H1 (cell line): Measurements from ENCODE around the gene TMEM115. TPM values are rescaled to one million over a fixed set of nuclear protein-coding genes. Genes with fewer than 3 reads are reported as not detected.

ENCODE experiments used
- CTCF ChIA-PET: fragments of 300-600 bp; sonication (Branson Sonifier 250); formaldehyde crosslinking; loops from one replicate; lab custom pipeline; 2021; ENCODE audit not compliant: partially characterized antibody; lab: Charles Lee
- POLR2A ChIA-PET: fragments of 300-600 bp; sonication (Branson Sonifier 250); formaldehyde crosslinking; loops from one replicate; lab custom pipeline; 2021; ENCODE audit warnings: inconsistent platforms; ENCODE audit not compliant: partially characterized antibody; lab: Charles Lee
- DNase-seq, 2 experiments: peaks; one replicate each; pipeline versions ENCODE4 v3.0.0 to v3.0.0-alpha.2; 2010 to 2022; ENCODE audit warnings: low spot score in 2 of 2, low read depth in 1 of 2, mixed read lengths in 1 of 2
- FAIRE-seq: peaks from 2 replicates; lab custom pipeline; 2011; peaks lifted over from hg19 to GRCh38; lab: Jason Lieb, UNC
- H2AFZ ChIP-seq: 2 replicates; pipeline ENCODE4 v1.8.1; 2012; ENCODE audit warnings: low read length, inconsistent platforms
- H2AK5ac ChIP-seq: 2 replicates; pipeline ENCODE4 v1.6.1; 2013; ENCODE audit warnings: low read depth, low read length
- H2BK120ac ChIP-seq: replicated peaks from 2 replicates; pipeline ENCODE3; 2013; ENCODE audit warnings: low read depth, low read length, inconsistent platforms
- H2BK12ac ChIP-seq: 2 replicates; pipeline ENCODE4 v1.6.1; 2013; ENCODE audit warnings: low read depth, low read length
- H2BK15ac ChIP-seq: 2 replicates; pipeline ENCODE4 v1.6.1; 2013; ENCODE audit warnings: low read length
- H2BK20ac ChIP-seq: 2 replicates; pipeline ENCODE4 v1.6.1; 2013; ENCODE audit warnings: low read length
- H2BK5ac ChIP-seq: 2 replicates; pipeline ENCODE4 v1.6.1; 2013; ENCODE audit warnings: low read depth, low read length
- H3K14ac ChIP-seq: 2 replicates; pipeline ENCODE4 v1.6.1; 2013; ENCODE audit warnings: inconsistent platforms; ENCODE audit not compliant: insufficient read length
- H3K18ac ChIP-seq: 2 replicates; pipeline ENCODE4 v1.6.1; 2013; ENCODE audit warnings: low read length; ENCODE audit errors: extremely low read depth
- H3K23ac ChIP-seq: 2 replicates; pipeline ENCODE4 v1.6.1; 2013; ENCODE audit warnings: inconsistent platforms; ENCODE audit not compliant: insufficient read length
- H3K23me2 ChIP-seq: 2 replicates; pipeline ENCODE4 v1.6.1; 2013; ENCODE audit warnings: low read depth, low read length
- H3K27ac ChIP-seq: 2 replicates; pipeline ENCODE4 v1.6.1; 2011; ENCODE audit warnings: low read depth, low read length, inconsistent platforms
- H3K27me3 ChIP-seq, 4 experiments: replicated peaks in 1 of 4; 1 replicate in 1 of 4; 2 replicates in 3 of 4; pipeline versions ENCODE4 v1.6.1 to v1.8.1; 2011 to 2013; ENCODE audit warnings: low read length in 3 of 4, mild to moderate bottlenecking in 3 of 4, inconsistent platforms in 2 of 4, mixed read lengths in 2 of 4, moderate library complexity in 1 of 4; ENCODE audit not compliant: control insufficient read depth in 3 of 4, insufficient read depth in 3 of 4; ENCODE audit errors: extremely low read depth in 1 of 4
- H3K36me3 ChIP-seq, 4 experiments: 2 replicates each; pipeline versions ENCODE4 v1.6.1 to v1.8.1; 2011 to 2013; ENCODE audit warnings: mild to moderate bottlenecking in 4 of 4, low read length in 3 of 4, moderate library complexity in 2 of 4, control low read depth in 1 of 4, inconsistent platforms in 1 of 4; ENCODE audit not compliant: insufficient read depth in 4 of 4, control insufficient read depth in 2 of 4
- H3K4ac ChIP-seq: replicated peaks from 2 replicates; pipeline ENCODE3; 2013; ENCODE audit warnings: low read length, low read depth, mixed read lengths, inconsistent platforms; ENCODE audit not compliant: insufficient read length
- H3K4me1 ChIP-seq, 4 experiments: replicated peaks in 1 of 4; 1 replicate in 1 of 4; 2 replicates in 3 of 4; pipeline versions ENCODE4 v1.6.1 to v1.8.1; 2011 to 2013; ENCODE audit warnings: low read length in 3 of 4, inconsistent platforms in 2 of 4, mixed read lengths in 1 of 4; ENCODE audit not compliant: insufficient read depth in 4 of 4, control insufficient read depth in 3 of 4
- H3K4me2 ChIP-seq, 2 experiments: 2 replicates each; pipeline versions ENCODE4 v1.6.1 to v1.8.1; 2011 to 2013; ENCODE audit warnings: low read depth in 2 of 2, low read length in 2 of 2, control low read depth in 1 of 2, inconsistent platforms in 1 of 2, mild to moderate bottlenecking in 1 of 2; ENCODE audit not compliant: insufficient read depth in 1 of 2
- H3K4me3 ChIP-seq, 4 experiments: fragments of 200-600, 300-600 bp in 1 of 4; sonication (generic), shearing (Covaris generic), sonication (Bioruptor Twin) in 1 of 4; 2 replicates each; pipeline versions ENCODE4 v1.5.1 to v1.8.1; 2011 to 2016; ENCODE audit warnings: low read length in 4 of 4, low read depth in 3 of 4, control low read depth in 2 of 4, inconsistent platforms in 2 of 4, mild to moderate bottlenecking in 2 of 4, mixed read lengths in 1 of 4, moderate library complexity in 1 of 4; ENCODE audit not compliant: insufficient read depth in 2 of 4; ENCODE audit errors: extremely low read depth in 1 of 4
- H3K56ac ChIP-seq: replicated peaks from 2 replicates; pipeline ENCODE3; 2013; ENCODE audit warnings: low read depth, mild to moderate bottlenecking, mixed read lengths, low read length, inconsistent platforms; ENCODE audit not compliant: insufficient read length
- H3K79me1 ChIP-seq: 2 replicates; pipeline ENCODE4 v1.6.1; 2013; ENCODE audit warnings: low read depth, low read length, control low read depth
- H3K79me2 ChIP-seq, 2 experiments: 2 replicates each; pipeline versions ENCODE4 v1.6.1 to v1.8.1; 2012 to 2013; ENCODE audit warnings: low read length in 2 of 2, mild to moderate bottlenecking in 2 of 2, inconsistent platforms in 1 of 2; ENCODE audit not compliant: insufficient read depth in 2 of 2, control insufficient read depth in 1 of 2
- H3K9ac ChIP-seq, 4 experiments: replicated peaks in 1 of 4; 1 replicate in 1 of 4; 2 replicates in 3 of 4; pipeline versions ENCODE4 v1.6.1 to v1.8.1; 2011 to 2013; ENCODE audit warnings: low read depth in 3 of 4, low read length in 3 of 4, control low read depth in 2 of 4, mild to moderate bottlenecking in 2 of 4, moderate library complexity in 2 of 4, inconsistent platforms in 1 of 4; ENCODE audit errors: extremely low read depth in 1 of 4
- H3K9me3 ChIP-seq, 2 experiments: 2 replicates each; pipeline versions ENCODE4 v1.6.1 to v1.8.1; 2012 to 2013; ENCODE audit warnings: mild to moderate bottlenecking in 2 of 2, moderate library complexity in 2 of 2, control low read depth in 1 of 2, inconsistent platforms in 1 of 2, low read depth in 1 of 2, low read length in 1 of 2, mixed read lengths in 1 of 2; ENCODE audit not compliant: insufficient read depth in 2 of 2
- H4K20me1 ChIP-seq, 2 experiments: replicated peaks in 1 of 2; 2 replicates each; pipeline versions ENCODE3 to v1.8.1; 2011 to 2013; ENCODE audit warnings: inconsistent platforms in 2 of 2, low read length in 2 of 2, mild to moderate bottlenecking in 1 of 2; ENCODE audit not compliant: insufficient read depth in 2 of 2, control insufficient read depth in 1 of 2
- H4K5ac ChIP-seq: 2 replicates; pipeline ENCODE4 v1.6.1; 2013; ENCODE audit warnings: low read length, low read depth, mixed read lengths, inconsistent platforms; ENCODE audit not compliant: insufficient read length
- H4K8ac ChIP-seq: 2 replicates; pipeline ENCODE4 v1.8.0; 2013; ENCODE audit warnings: mild to moderate bottlenecking, moderate library complexity, low read length, inconsistent platforms; ENCODE audit not compliant: insufficient read depth; ENCODE audit errors: extremely low read depth
- H4K91ac ChIP-seq: replicated peaks from 2 replicates; pipeline ENCODE3; 2013; ENCODE audit warnings: low read length, mixed read lengths, inconsistent platforms; ENCODE audit not compliant: insufficient read length
- BRCA1 ChIP-seq: IDR thresholded peaks from 2 replicates; pipeline ENCODE4 v1.6.1; 2012; ENCODE audit warnings: low read depth, low read length, improper control_type of control experiment
- CBX5 ChIP-seq: fragments of 300-800, 300-1000 bp; sonication (generic); IDR thresholded peaks from 2 replicates; pipeline ENCODE4 v1.7.1; 2016; ENCODE audit warnings: antibody characterized with exemption, low read length, low read depth
- MAFK ChIP-seq: IDR thresholded peaks from 2 replicates; pipeline ENCODE4 v1.6.1; 2012; ENCODE audit warnings: low read depth, mild to moderate bottlenecking, improper control_type of control experiment, low read length
- POLR2A ChIP-seq, 2 experiments: IDR thresholded peaks; 1 replicate in 1 of 2; 2 replicates in 1 of 2; pipeline ENCODE4 v1.6.1; 2011; ENCODE audit warnings: low read depth in 2 of 2, low read length in 2 of 2, mild to moderate bottlenecking in 2 of 2; ENCODE audit errors: control extremely low read depth in 1 of 2
- POU5F1 ChIP-seq: IDR thresholded peaks from 2 replicates; pipeline ENCODE4 v1.6.1; 2011; ENCODE audit warnings: low read depth, mild to moderate bottlenecking, low read length, moderate library complexity
- RBBP5 ChIP-seq: IDR thresholded peaks from 2 replicates; pipeline ENCODE4 v1.7.1; 2012; ENCODE audit warnings: low read depth, mild to moderate bottlenecking, inconsistent platforms, low read length, moderate library complexity, borderline replicate concordance
- SIN3A ChIP-seq, 2 experiments: IDR thresholded peaks in 1 of 2; conservative IDR thresholded peaks in 1 of 2; 2 replicates each; pipeline ENCODE4 v1.6.1; 2011 to 2012; ENCODE audit warnings: low read length in 2 of 2, improper control_type of control experiment in 1 of 2, low read depth in 1 of 2, mild to moderate bottlenecking in 1 of 2
- SRF ChIP-seq: IDR thresholded peaks from 2 replicates; pipeline ENCODE4 v1.6.1; 2011; ENCODE audit warnings: mild to moderate bottlenecking, low read depth, low read length, moderate library complexity
- TEAD4 ChIP-seq: IDR thresholded peaks from 2 replicates; pipeline ENCODE4 v1.6.1; 2012; ENCODE audit warnings: low read depth, low read length, inconsistent platforms, mixed read lengths
- YY1 ChIP-seq: IDR thresholded peaks from 2 replicates; pipeline ENCODE4 v1.6.1; 2011; ENCODE audit warnings: low read depth, mild to moderate bottlenecking, low read length
- WGBS, 2 experiments: shearing (Covaris generic) in 1 of 2; methylation state at CpG; one replicate each; pipeline versions ENCODE4 v1.1.6 to v1.1.7; 2013 to 2015; ENCODE audit warnings: low lambda C conversion rate in 2 of 2, mixed read lengths in 2 of 2, inconsistent platforms in 1 of 2, low coverage in 1 of 2, missing lambda C conversion rate in 1 of 2; ENCODE audit not compliant: insufficient replicate concordance in 2 of 2, insufficient coverage in 1 of 2, insufficient read length in 1 of 2; ENCODE audit errors: extremely low coverage in 1 of 2, missing lambda C conversion rate in 1 of 2; 5-methylcytosine and 5-hydroxymethylcytosine counted together
- polyA plus RNA-seq, 7 experiments: library from polyadenylated mRNA; depleted of rRNA in 3 of 7; stranded (reverse) in 5 of 7; unstranded in 2 of 7; fragments of >200 nt in 5 of 7; fragments of 200-250 nt in 2 of 7; gene quantifications; 1 replicate in 5 of 7; 2 replicates in 1 of 7; 4 replicates in 1 of 7; pipeline versions ENCODE4 v1.2.1 to v1.2.3, GENCODE V29; 2011 to 2013; ENCODE audit warnings: missing spikeins in 2 of 7, mixed read lengths in 2 of 7
- total RNA-seq: library from RNA; stranded (reverse); fragmentation: NEBNext Ultra II Directional; extraction: Animal tissue kit (Norgen Biotek cat#: 25700); gene quantifications from 2 replicates; pipeline ENCODE4 v1.2.1, GENCODE V29; 2021

Gene TMEM115
- total and polyA plus RNA-seq, 2 of the 8 experiments (the other 6 are each of a cell fraction or from before 2014, with no cell fraction given), result 25.4 to 32.4 TPM

DNA sequence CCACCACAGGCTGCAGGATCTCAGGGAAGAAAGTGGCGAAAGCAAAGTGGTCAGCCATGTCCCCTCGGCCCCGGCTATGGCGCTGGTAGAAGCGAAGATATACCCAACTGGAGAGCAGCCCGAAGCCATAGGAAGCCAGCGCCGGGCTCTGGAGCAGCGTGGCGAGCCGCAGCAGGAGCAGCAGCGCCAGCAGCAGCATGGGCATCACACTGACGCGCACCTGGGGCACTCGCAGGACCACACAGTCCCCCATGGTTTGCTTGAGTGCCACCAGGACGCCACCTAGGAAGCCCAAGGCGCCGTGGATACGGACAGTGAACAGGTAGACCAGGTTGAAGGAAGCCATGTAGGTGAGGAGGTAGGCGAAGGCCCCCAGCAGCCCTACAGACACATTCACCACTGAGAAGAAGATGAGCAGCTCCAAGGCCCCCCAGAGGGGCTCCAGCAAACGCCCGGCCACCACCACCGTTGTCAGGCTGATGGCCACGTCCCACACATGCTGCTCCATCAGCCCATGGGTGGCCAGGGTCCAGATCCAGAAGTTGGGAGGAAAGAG lies 888 bp downstream of the TMEM115 start:
- H3K79me2 ChIP-seq, result peaks cover 0 to 26% of the 10 kb centered on the region in 2 experiments; a peak in 2 of 4 replicates
- H3K4me3 ChIP-seq, result peak overlapping the region; percentile 75 to 85 (median 83)
- H3K4me1 ChIP-seq, result peaks cover 0 to 16% (median 8%) of the 10 kb centered on the region in 4 experiments; a peak in 6 of 7 replicates
- CTCF ChIA-PET, result interaction anchor here (1.1 to 6.6 kb wide), 4 partner anchors 11 to 186 kb away, joined by 4 to 47 read pairs (median 22); partner anchors contain the start of gene ZMYND10
- H3K4ac ChIP-seq, result no peak overlapping the region
- no peak overlapping the region for H2AK5ac ChIP-seq
- H3K27ac ChIP-seq, result no peak overlapping the region
- no peaks in the 10 kb centered on the region for H3K9me3 ChIP-seq
- H3K23me2 ChIP-seq, result peaks cover 10% of the 10 kb centered on the region; the same call in 1 of the 2 replicates
- H4K91ac ChIP-seq, result no peak overlapping the region
- H3K56ac ChIP-seq, result no peak overlapping the region
- no peak overlapping the region for H2BK20ac ChIP-seq
- H2BK15ac ChIP-seq, result no peak overlapping the region
- H3K14ac ChIP-seq, result no peak overlapping the region
- POLR2A ChIA-PET, result interaction anchor here (2.0 kb wide), 1 partner anchor 11 kb away, joined by 6 read pairs; no protein-coding TSS in a partner anchor
- H3K9ac ChIP-seq, result peak overlapping the region; percentile 36 to 88 (median 70); a peak in 5 of 7 replicates
- no peak overlapping the region for H2BK5ac ChIP-seq
- WGBS, 2 experiments, result 89% methylated on average over 24 of the region's 24 CpGs; no CpG with 5 or more reads in 1 of the 2 experiments
- H3K27me3 ChIP-seq, result no peaks in the 10 kb centered on the region; a peak in 1 of 7 replicates
- H4K5ac ChIP-seq, result no peak overlapping the region
- H3K23ac ChIP-seq, result no peak overlapping the region
- H4K20me1 ChIP-seq, result peaks cover 9 to 24% of the 10 kb centered on the region in 2 experiments
- peaks cover 16% of the 10 kb centered on the region for H3K79me1 ChIP-seq
- H4K8ac ChIP-seq, result peak overlapping the region; percentile 36
- no peak overlapping the region for H2BK12ac ChIP-seq
- H3K36me3 ChIP-seq, result peaks cover 3 to 10% (median 5%) of the 10 kb centered on the region in 4 experiments; a peak in 5 of 8 replicates
- peak overlapping the region; percentile 72 to 87 for H3K4me2 ChIP-seq
- no peak for TF ChIP-seq TEAD4
- no peak for TF ChIP-seq MAFK
- no peak for TF ChIP-seq BRCA1
- TF ChIP-seq SRF, result no peak
- TF ChIP-seq RBBP5, result no peak
- TF ChIP-seq YY1, result no peak
- TF ChIP-seq CBX5, result no peak
- TF ChIP-seq POLR2A (IDR thresholded peaks at IDR 0.05; ENCODE audit: control extremely low read depth in 1 of 2, low read depth in 2 of 2, low read length in 2 of 2), result no peak
- TF ChIP-seq POU5F1, result no peak
- no peak for TF ChIP-seq SIN3A (conservative IDR thresholded peaks at IDR 0.05 in 1 of 2, IDR thresholded peaks at IDR 0.05 in 1 of 2; ENCODE audit: low read depth in 1 of 2, low read length in 2 of 2)
- TF ChIP-seq, all 59 proteins: peak for 0
- H2BK120ac ChIP-seq, result no peak overlapping the region
- FAIRE-seq (no peak), DNase-seq (no peak)
- no peak overlapping the region for H3K18ac ChIP-seq
- H2AFZ ChIP-seq, result no peak overlapping the region
